Measurements from ENCODE around the gene UVRAG. TPM values are rescaled to one million over a fixed set of nuclear protein-coding genes. Genes with fewer than 3 reads are reported as not detected.

UVRAG gene
- total and polyA plus RNA-seq, 10 donors, result 13.8 to 80.8 (median 42.9) TPM

GRCh38 chr11:76184551-76184993 lies 369.6 kb downstream of the UVRAG start:
- no peak for DNase-seq
- no peaks in the 10 kb centered on the region for H3K36me3 ChIP-seq
- TF ChIP-seq POLR2AphosphoS5 (IDR thresholded peaks at IDR 0.05) (no peak), CTCF (IDR thresholded peaks at IDR 0.05 in 8 of 11, conservative IDR thresholded peaks at IDR 0.05 in 3 of 11) (no peak), POLR2A (IDR thresholded peaks at IDR 0.05) (no peak)
- peak overlapping the region in 4 of 8 donors; percentile 5 to 51 (median 34) for H3K27ac ChIP-seq
- H3K27me3 ChIP-seq (replicated peaks in 1 of 7), result no peaks in the 10 kb centered on the region
- intact Hi-C loops (cut with DNase I; ENCODE audit: low total_unique reads), result no loop called here
- peaks cover 0 to 28% (median 15%) of the 10 kb centered on the region in 6 donors for H3K4me1 ChIP-seq
- no peaks in the 10 kb centered on the region for H3K9me3 ChIP-seq
- WGBS, 5 donors, result 24 to 46% (median 35%) methylated on average over 6 to 7 of the region's 7 CpGs
- no peak overlapping the region for H3K4me3 ChIP-seq

GRCh38 chr11:76185511-76185910 lies 370.5 kb downstream of the UVRAG start:
- H3K4me1 ChIP-seq, result peaks cover 0 to 28% (median 15%) of the 10 kb centered on the region in 6 donors
- 83 to 87% (median 87%) methylated on average over 10 of the region's 10 CpGs for WGBS, 5 donors
- no peaks in the 10 kb centered on the region for H3K36me3 ChIP-seq
- no peaks in the 10 kb centered on the region for H3K27me3 ChIP-seq (replicated peaks in 1 of 7)
- intact Hi-C loops (cut with DNase I; ENCODE audit: low total_unique reads), result no loop called here
- H3K4me3 ChIP-seq, result no peak overlapping the region
- H3K9me3 ChIP-seq, result no peaks in the 10 kb centered on the region
- TF ChIP-seq POLR2A (IDR thresholded peaks at IDR 0.05) (no peak), POLR2AphosphoS5 (IDR thresholded peaks at IDR 0.05) (no peak), CTCF (IDR thresholded peaks at IDR 0.05 in 8 of 11, conservative IDR thresholded peaks at IDR 0.05 in 3 of 11) (no peak)
- DNase-seq, result no peak
- peak overlapping the region in 4 of 8 donors; percentile 32 to 51 (median 51) for H3K27ac ChIP-seq

GRCh38 chr11:76185931-76186401 lies 371.0 kb downstream of the UVRAG start:
- no peaks in the 10 kb centered on the region for H3K9me3 ChIP-seq
- H3K4me3 ChIP-seq, result no peak overlapping the region
- WGBS, 5 donors, result 57 to 74% (median 68%) methylated on average over 14 to 15 of the region's 15 CpGs
- DNase-seq, result no peak
- H3K36me3 ChIP-seq, result no peaks in the 10 kb centered on the region
- intact Hi-C loops (cut with DNase I; ENCODE audit: low total_unique reads), result no loop called here
- peaks cover 0 to 32% (median 15%) of the 10 kb centered on the region in 6 donors for H3K4me1 ChIP-seq
- H3K27me3 ChIP-seq (replicated peaks in 1 of 7), result no peaks in the 10 kb centered on the region
- peak overlapping the region in 4 of 8 donors; percentile 32 to 51 (median 51) for H3K27ac ChIP-seq
- TF ChIP-seq POLR2AphosphoS5 (IDR thresholded peaks at IDR 0.05) (peak in 2 of 3 donors; percentile 21 to 58), CTCF (IDR thresholded peaks at IDR 0.05 in 8 of 11, conservative IDR thresholded peaks at IDR 0.05 in 3 of 11) (no peak)

GRCh38 chr11:76186776-76187279 lies 371.8 kb downstream of the UVRAG start:
- DNase-seq, result no peak
- 75 to 87% (median 84%) methylated on average over 9 to 21 of the region's 21 CpGs for WGBS, 5 donors
- H3K4me3 ChIP-seq, result no peak overlapping the region
- TF ChIP-seq CTCF (IDR thresholded peaks at IDR 0.05 in 8 of 11, conservative IDR thresholded peaks at IDR 0.05 in 3 of 11) (no peak), POLR2AphosphoS5 (IDR thresholded peaks at IDR 0.05) (peak in 2 of 3 donors; percentile 25 to 53), POLR2A (IDR thresholded peaks at IDR 0.05) (no peak)
- no peaks in the 10 kb centered on the region for H3K9me3 ChIP-seq
- peaks cover 0 to 38% (median 15%) of the 10 kb centered on the region in 6 donors for H3K4me1 ChIP-seq
- no peaks in the 10 kb centered on the region for H3K27me3 ChIP-seq (replicated peaks in 1 of 7)
- intact Hi-C loops (cut with DNase I; ENCODE audit: low total_unique reads), result no loop called here
- no peaks in the 10 kb centered on the region for H3K36me3 ChIP-seq
- peak overlapping the region in 6 of 8 donors; percentile 27 to 51 (median 46) for H3K27ac ChIP-seq

Data from spleen (tissue), 11 donors.